MCF 10A (cell line): ENCODE measurements around the gene TNFAIP8. TPM values are rescaled to one million over a fixed set of nuclear protein-coding genes. Genes with fewer than 3 reads are reported as not detected.

Source experiments
- BruUV-seq: library from RNA; stranded (reverse); fragments of 400-500 nt; replicated peaks from 2 replicates; lab custom pipeline; 2021; lab: Mats Ljungman, UMichigan
- CTCF ChIA-PET: fragments of 300-600 bp; sonication (Branson Sonifier 250); formaldehyde crosslinking; extraction: SDS; loops from one replicate; lab custom pipeline; 2021; ENCODE audit warnings: antibody characterized with exemption, inconsistent platforms; lab: Yijun Ruan, JAX
- POLR2A ChIA-PET: fragments of 300-600, 350-650 bp; sonication (Branson Sonifier 250); formaldehyde crosslinking; extraction: SDS; loops from one replicate; lab custom pipeline; 2020; ENCODE audit warnings: antibody characterized with exemption, inconsistent platforms; lab: Yijun Ruan, JAX
- DNase-seq: peaks from one replicate; pipeline ENCODE4 v3.0.0-alpha.2; 2018; ENCODE audit not compliant: unreplicated experiment
- H3K27ac Mint-ChIP-seq: one replicate; pipeline ENCODE4 v1.8.0; 2022; ENCODE audit warnings: mild to moderate bottlenecking, low read depth, mixed read lengths; ENCODE audit not compliant: unreplicated experiment
- H3K27me3 Mint-ChIP-seq: one replicate; pipeline ENCODE4 v1.8.0; 2022; ENCODE audit warnings: mixed read lengths; ENCODE audit not compliant: insufficient read depth, unreplicated experiment
- H3K36me3 Mint-ChIP-seq: one replicate; pipeline ENCODE4 v1.8.0; 2022; ENCODE audit warnings: mild to moderate bottlenecking, moderate library complexity, mixed read lengths; ENCODE audit not compliant: insufficient read depth, unreplicated experiment
- H3K4me1 Mint-ChIP-seq: one replicate; pipeline ENCODE4 v1.8.0; 2022; ENCODE audit warnings: mixed read lengths; ENCODE audit not compliant: insufficient read depth, unreplicated experiment
- H3K4me3 Mint-ChIP-seq: one replicate; pipeline ENCODE4 v1.8.0; 2022; ENCODE audit warnings: mild to moderate bottlenecking, moderate library complexity, mixed read lengths; ENCODE audit not compliant: unreplicated experiment
- H3K9me3 Mint-ChIP-seq: one replicate; pipeline ENCODE4 v1.8.0; 2022; ENCODE audit warnings: mixed read lengths; ENCODE audit not compliant: unreplicated experiment
- CTCF ChIP-seq: fragments of 200-600 bp; IDR thresholded peaks from one replicate; pipeline ENCODE4 v1.8.0; 2022; ENCODE audit warnings: antibody characterized with exemption, mild to moderate bottlenecking; ENCODE audit not compliant: unreplicated experiment
- intact Hi-C: fragments of 100-400 bp; cut with micrococcal nuclease; formaldehyde crosslinking; loops from 2 replicates; pipeline ENCODE4 v1.14.1; 2022
- total RNA-seq: library from RNA; stranded (reverse); gene quantifications from 2 replicates; pipeline ENCODE4 v1.2.3, GENCODE V29; 2022

The TNFAIP8 gene
- total RNA-seq, 1 experiment from 2014 or later, result 16.2 TPM

GRCh38 chr5:119397518-119398380, 41.9 kb downstream of the TNFAIP8 start:
- no peaks in the 10 kb centered on the region for H3K27me3 Mint-ChIP-seq

GRCh38 chr5:119398727-119399466, 43.1 kb downstream of the TNFAIP8 start:
- Mint-ChIP-seq H3K27ac (peak overlapping the region; percentile 94), H3K27me3 (no peaks in the 10 kb centered on the region), H3K36me3 (peaks cover 21% of the 10 kb centered on the region), H3K9me3 (no peaks in the 10 kb centered on the region), H3K4me1 (peaks cover 37% of the 10 kb centered on the region), H3K4me3 (peak overlapping the region; percentile 64)
- intact Hi-C loops, result loop anchor here (2.0 kb wide), 1 partner anchor 328 kb away; the partner anchor contains the start of gene DMXL1
- no TSS peak for BruUV-seq
- ChIA-PET CTCF (interaction anchor here (0.6 to 5.7 kb wide), 17 partner anchors 13 to 1056 kb away, joined by 3 to 71 read pairs (median 4); no protein-coding TSS in a partner anchor), POLR2A (interaction anchor here (0.7 to 15.1 kb wide), 26 partner anchors 10 to 410 kb away, joined by 3 to 492 read pairs (median 6); partner anchors contain the start of genes DMXL1, DTWD2, HSD17B4 and TNFAIP8)
- TF ChIP-seq CTCF, result no peak
- DNase-seq, result peak; percentile 95

More at GRCh38 chr5:119397518-119398380, 41.9 kb downstream of the TNFAIP8 start:
- ChIA-PET POLR2A (interaction anchor here (0.6 to 15.1 kb wide), 17 partner anchors 8 to 327 kb away, joined by 3 to 492 read pairs (median 8); partner anchors contain the start of genes DMXL1 and TNFAIP8), CTCF (interaction anchor here (0.6 to 5.7 kb wide), 9 partner anchors 14 to 1217 kb away, joined by 3 to 71 read pairs (median 4); no protein-coding TSS in a partner anchor)
- peak overlapping the region; percentile 94 for H3K27ac Mint-ChIP-seq
- peaks cover 27% of the 10 kb centered on the region for H3K36me3 Mint-ChIP-seq
- H3K4me3 Mint-ChIP-seq, result peak overlapping the region; percentile 63
- intact Hi-C loops, result loop anchor here (1.0 to 2.0 kb wide), 2 partner anchors 42 to 327 kb away; partner anchors contain the start of gene DMXL1
- peak; percentile 87 for DNase-seq
- H3K4me1 Mint-ChIP-seq, result peaks cover 48% of the 10 kb centered on the region
- H3K9me3 Mint-ChIP-seq, result no peaks in the 10 kb centered on the region
- no peak for TF ChIP-seq CTCF
- TSS peak; percentile 38 for BruUV-seq

DNA sequence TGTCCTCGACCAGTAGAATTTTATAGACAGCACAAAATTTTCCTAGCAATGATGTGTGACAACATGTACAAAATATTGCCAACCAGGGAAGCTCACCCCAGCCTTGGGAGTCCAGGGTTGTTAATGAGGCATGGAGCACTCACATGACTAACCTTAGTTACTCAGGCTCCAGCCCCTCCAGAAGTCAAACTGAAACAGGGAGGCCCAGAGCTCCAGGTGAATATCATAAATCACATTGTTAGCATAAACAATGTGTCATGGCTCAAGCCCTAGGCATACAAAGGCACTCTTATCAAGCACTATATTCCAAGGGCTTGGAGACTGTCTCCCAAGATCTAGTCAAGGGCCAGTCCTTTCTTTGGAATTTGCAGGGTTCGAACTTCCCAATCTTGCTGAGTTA, 44.4 kb downstream of the TNFAIP8 start:
- TF ChIP-seq CTCF, result no peak
- peaks cover 28% of the 10 kb centered on the region for H3K4me1 Mint-ChIP-seq
- peaks cover 9% of the 10 kb centered on the region for H3K36me3 Mint-ChIP-seq
- no peak overlapping the region for H3K4me3 Mint-ChIP-seq
- H3K9me3 Mint-ChIP-seq, result no peaks in the 10 kb centered on the region
- intact Hi-C loops, result no loop called here
- BruUV-seq, result no TSS peak
- peak; percentile 64 for DNase-seq
- peak overlapping the region; percentile 94 for H3K27ac Mint-ChIP-seq
- ChIA-PET POLR2A (interaction anchor here (0.6 to 15.1 kb wide), 15 partner anchors 11 to 412 kb away, joined by 3 to 492 read pairs (median 5); partner anchors contain the start of genes DMXL1, DTWD2 and TNFAIP8), CTCF (interaction anchor here (0.5 to 5.7 kb wide), 9 partner anchors 12 to 412 kb away, joined by 3 to 71 read pairs (median 7); partner anchors contain the start of gene DTWD2)
- H3K27me3 Mint-ChIP-seq, result no peaks in the 10 kb centered on the region
